Stimulated activated CD4-positive, alpha-beta T cell treated with anti-CD3 and anti-CD28 coated beads, Interleukin-4, amount 100 ng/mL, for 1 hour (primary cell): ENCODE measurements around the gene P2RX7.
"Not testable (repeated sequence)": the region's sequence is repeated elsewhere in the genome, so short reads cannot be mapped to it uniquely, and the experiment has no call there.

ENCODE experiments used
- DNase-seq: peaks from one replicate; pipeline ENCODE4 v3.0.0-alpha.2; 2020

P2RX7 gene

GRCh38 chr12:121176826-121177529 lies 44.3 kb downstream of the P2RX7 start:
- DNase-seq: no peak

- no peak for DNase-seq
Observed at GRCh38 chr12:121181181-121181580, 48.5 kb downstream of the P2RX7 start.

DNA sequence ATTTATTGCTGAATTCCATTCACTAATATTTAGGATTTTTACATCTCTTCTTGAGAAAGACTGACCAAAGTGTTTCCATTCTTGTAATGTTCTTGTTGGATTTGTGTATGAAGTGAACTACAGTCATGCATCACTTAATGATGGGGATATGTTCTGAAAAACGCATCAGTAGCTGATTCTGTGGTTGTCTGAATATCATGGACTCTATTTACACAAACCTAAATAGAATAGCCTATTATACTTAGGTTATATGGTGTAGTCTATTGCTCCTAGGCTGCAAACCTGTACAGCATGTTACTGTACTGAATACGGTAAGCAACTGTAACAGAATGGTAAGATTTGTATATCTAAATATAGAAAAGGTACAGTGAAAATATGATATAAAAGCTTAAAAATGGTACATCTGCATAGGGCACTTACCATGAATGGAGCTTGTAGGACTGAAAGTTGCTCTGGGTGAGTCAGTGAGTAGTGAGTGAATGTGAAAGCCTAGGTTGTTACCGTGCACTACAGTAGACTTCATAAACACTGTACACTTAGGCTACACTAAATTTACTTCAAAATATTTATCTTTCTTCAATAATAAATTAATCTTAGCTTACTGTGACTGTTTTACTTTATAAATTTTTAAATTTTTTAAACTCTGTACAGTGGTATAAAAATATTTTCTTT lies 49.7 kb downstream of the P2RX7 start:
- no peak for DNase-seq

- no peak for DNase-seq
Observed at GRCh38 chr12:121184425-121184824, 51.7 kb downstream of the P2RX7 start.

DNA sequence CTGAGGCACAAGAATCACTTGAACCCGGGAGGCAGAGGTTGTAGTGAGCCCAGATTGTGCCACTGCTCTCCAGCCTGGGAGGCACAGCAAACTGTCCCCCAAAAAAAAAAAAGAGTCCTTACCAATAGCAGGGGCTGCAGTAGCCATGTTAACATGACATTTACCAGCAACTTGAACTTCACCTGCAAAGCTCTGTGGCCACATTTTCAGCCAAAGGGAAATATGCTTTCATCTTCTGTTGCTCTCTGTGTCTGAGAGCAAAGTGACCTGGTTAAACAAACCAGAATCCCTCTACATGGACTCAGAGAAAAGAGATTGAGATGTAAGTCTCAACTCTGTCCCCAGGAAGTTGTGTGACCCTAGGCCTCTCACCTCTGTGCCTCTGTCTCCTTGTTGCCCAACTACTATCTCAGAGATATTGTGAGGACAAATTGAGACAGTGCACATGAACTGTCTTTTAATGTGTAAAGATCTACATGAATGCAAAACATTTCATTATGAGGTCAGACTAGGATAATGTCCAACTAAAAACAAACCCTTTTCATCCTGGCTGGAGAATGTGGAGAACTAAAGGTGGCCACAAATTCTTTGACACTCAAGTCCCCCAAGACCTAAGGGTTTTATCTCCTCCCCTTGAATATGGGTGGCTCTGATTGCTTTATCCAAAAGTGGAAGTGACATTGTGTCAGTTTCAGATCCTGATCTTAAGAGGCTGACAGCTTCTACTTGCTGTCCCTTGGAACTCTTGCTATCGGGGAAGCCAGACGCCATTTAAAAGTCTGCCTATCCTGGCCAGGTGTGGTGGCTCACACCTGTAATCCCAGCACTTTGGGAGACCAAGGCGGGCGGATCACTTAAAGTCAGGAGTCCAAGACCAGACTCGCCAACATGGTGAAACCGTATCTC lies 52.6 kb downstream of the P2RX7 start:
- DNase-seq: no peak

DNA sequence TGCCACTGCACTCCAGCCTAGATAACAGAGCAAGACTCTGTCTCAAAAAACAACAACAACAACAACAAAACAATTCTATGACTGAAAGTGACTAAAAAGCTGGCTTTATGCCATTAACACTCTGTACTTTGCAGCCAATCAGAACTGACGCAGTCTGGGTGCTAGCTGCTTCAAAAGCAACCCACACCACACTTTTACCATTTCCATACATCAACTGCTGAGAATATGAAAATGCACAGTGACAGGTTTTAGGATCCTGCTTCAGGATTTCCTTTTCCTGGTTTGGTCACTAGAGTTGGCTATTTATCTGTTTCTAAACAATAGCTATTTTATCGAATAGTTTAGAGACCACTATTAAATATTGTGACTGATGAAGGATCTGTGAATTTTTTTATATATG lies 54.1 kb downstream of the P2RX7 start:
- no peak for DNase-seq

DNA sequence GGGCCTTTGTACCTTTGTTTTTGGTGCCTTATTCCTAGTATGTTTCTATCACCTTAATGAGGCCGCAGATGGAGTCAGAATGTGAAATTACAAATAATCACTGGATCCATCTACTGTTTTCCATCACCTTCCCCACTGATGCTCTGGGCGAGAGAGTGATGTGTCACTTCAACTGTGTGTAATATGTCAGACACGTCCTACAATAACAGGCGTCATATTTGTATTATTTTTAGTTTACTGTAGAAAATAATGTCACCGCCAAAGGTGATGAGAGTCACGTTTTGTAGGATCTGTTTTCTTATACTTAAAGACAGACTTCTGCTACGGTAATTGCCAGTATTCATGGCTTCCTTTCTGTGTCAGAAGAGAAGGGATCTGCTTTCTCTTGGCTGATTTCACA lies 54.8 kb downstream of the P2RX7 start:
- no peak for DNase-seq

- DNase-seq: no peak
Observed at GRCh38 chr12:121188227-121188626, 55.6 kb downstream of the P2RX7 start.

- DNase-seq: no peak
Observed at GRCh38 chr12:121189131-121189530, 56.5 kb downstream of the P2RX7 start.

DNA sequence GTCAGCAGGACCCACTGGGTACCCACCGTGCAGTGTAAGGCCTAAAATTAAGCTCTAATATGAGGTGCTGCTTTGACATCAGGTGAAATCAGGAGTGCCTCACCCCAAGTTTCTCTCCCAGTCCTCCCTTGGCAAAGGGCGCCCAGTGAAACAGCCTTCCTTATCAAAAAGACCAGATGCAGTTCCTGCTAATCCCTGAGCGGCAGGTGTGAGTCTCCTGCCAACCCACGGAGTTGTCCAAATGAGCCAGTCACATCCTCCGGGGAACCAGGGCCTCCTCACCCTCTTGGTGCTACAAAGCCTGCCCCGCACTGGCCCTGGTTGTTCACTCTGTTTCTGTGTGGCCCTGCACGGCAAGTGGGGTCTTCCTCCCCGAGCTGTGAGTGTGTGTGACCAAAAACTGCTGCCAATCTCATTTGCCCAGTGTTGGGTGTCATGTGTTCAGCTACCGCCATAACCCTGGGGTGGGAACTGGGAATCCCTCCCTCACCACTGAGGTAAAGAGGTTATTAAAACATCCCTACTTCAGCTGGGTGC lies 57.0 kb downstream of the P2RX7 start:
- DNase-seq: no peak

DNA sequence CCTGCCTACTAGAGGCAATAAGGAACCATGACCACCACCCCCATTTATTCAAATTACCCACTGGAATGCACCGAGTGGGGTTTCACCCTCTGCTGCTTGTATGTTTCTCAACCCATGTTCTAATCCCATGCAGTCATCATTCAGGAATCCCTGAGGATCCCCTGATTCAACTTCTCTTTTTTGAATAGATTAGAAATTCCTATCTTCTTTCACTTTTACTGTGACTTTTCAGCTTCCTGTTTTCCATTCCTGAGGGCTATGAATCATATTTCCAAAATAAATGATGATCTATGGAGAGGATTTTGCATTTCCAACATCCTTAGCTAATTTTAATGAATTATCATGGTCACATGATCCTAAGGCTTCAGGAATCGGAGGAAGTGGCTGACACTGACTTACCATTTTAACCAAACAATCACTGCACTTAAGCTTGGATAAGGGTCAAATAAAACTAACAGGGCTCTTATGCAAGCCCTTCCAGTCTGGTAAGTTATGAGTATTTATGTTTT lies 57.9 kb downstream of the P2RX7 start:
- DNase-seq: no peak

- DNase-seq: no peak
Observed at GRCh38 chr12:121191151-121191550, 58.5 kb downstream of the P2RX7 start.

DNA sequence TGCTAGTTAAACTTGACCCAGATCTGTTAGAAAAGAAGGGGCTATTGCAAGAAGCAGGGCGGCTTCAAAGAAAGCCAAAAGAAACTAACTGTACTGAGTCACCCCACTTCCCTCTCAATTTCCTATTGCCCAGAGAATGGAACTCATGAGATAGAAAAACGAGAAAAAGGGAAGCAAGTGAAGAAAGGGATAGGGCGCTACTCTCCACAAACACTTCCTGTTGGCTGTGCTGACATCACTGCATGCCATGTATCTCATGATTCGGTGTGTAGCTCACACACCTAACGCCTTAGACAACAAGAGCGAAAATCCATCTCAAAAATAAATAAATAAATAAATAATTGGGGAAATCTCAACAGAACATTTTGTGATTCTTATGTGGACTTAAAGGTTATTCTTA lies 64.2 kb downstream of the P2RX7 start:
- no peak for DNase-seq

DNA sequence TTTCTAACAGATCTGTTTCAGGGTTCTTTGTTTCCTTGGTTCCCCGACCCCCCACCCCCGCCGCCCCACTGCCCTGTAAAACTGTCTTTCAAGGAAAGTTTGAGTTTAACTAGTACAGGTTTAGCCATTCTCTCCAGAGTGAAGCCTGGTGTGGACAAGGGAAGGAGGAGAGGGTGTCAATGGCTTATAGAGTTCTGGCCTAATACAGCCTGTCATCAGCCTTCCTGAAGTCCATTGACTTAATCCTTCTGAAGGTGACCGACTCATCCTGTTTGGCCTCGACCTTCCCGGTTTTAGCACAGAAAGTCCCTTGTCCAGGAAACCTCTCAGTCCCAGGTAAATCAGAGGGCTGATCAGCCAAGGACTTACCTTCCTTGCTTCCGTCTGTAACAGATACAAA lies 66.3 kb downstream of the P2RX7 start:
- DNase-seq: no peak

DNA sequence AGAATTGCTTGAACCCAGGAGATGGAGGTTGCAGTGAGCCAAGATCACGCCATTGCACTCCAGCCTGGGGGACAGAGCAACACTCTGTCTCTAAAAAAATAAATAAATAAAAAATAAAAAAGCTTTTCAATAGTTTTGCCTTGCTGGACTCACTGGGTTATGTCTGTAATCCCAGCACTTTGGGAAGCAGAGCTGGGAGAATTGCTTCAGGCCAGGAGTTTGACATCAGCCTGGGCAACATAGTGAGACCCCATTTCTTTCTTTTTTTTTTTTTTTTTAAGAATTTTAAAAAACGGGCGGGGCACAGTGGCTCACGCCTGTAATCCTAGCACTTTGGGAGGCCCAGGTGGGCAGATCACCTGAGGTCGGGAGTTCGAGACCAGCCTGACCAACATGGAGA lies 68.5 kb downstream of the P2RX7 start:
- not testable (repeated sequence) for DNase-seq

DNA sequence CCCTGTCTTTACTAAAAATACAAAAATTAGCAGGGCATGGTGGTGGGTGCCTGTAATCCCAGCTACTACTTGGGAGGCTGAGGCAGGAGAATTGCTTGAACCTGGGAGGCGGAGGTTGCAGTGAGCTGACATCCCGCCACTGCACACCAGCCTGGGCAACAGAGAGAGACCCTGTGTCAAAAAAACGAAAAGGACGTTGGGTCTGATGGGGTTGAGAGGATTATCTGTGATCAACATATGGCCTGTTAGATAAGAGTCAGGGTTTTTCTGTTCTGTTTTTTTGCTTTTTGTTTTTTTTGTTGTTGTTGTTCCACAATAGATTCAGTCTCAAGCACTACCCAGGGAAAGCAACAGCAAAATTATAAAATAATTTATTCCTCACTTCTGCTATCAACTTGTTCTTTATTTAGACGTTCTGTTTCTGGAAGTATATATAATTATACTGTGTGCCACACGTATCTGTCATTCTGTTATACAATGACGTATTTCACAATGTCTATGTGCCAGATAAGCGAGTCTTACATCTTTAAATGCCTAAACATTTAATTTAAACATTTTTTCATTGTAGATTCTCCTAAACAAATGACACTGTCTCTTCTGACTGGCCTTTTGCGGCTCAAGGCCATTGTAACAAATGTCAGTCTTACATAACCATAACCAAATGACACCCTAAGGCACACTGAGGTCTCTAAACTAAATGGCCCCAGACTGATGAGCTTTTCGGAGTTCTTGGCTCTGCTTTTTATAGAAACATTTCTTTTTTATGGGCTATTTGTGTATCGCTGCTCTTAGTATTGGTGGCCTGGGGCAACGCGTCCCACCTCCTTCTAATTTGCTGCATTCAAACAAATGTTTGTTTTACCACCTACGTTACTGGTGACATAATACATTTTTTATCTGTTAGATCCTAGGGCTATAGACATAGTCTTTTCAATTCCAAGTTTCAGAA lies 70.0 kb downstream of the P2RX7 start:
- no peak for DNase-seq

GRCh38 chr12:121203482-121203881 lies 70.8 kb downstream of the P2RX7 start:
- no peak for DNase-seq

- DNase-seq: no peak
Observed at GRCh38 chr12:121205491-121205890, 72.8 kb downstream of the P2RX7 start.

DNA sequence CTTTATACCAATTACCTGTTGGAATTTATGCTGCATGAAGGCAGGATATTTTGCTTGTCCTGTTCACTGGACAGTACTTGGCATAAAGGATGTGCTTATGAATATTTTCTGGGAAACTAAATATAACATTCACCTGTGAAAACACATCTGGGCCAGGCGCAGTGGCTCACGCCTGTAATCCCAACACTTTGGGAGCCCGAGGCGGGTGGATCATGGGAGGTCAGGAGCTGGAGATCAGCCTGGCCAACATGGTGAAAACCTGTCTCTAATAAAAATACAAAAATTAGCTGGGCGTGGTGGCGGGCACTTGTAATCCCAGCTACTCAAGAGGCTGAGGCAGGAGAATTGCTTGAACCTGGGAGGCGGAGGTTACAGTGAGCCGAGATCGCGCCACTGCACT lies 75.9 kb downstream of the P2RX7 start:
- DNase-seq: not testable (repeated sequence)

DNA sequence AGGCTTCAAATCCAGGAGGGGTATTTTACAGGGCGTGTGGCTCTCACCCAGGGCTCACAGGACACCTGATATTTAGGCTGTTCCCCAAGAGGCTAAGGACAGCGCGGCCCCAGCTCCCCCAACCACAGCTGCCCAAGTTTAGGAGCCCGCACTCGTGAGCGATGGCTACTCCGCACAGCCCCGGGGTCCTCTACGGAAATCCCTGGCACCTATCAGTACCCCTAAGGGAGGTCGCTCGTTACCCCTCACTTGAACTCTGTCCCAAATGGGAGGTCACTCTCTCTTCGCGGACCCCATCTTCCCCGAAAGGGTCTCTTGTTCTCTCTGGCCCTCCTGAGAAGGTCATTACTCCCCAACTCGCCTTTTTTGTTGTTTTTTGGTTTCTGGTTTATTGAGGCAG lies 76.5 kb downstream of the P2RX7 start:
- DNase-seq: no peak

- DNase-seq: peak; percentile 86
Observed at GRCh38 chr12:121209624-121210572, 77.2 kb downstream of the P2RX7 start, which contains the start of gene P2RX4. TSS of gene P2RX4 (plus strand) at chr12:121210129. CDS start at chr12:121210165, 36 bp downstream.
